GM12891 (cell line): ENCODE results near the gene PCK1.

ENCODE experiments used
- POLR2A ChIP-seq: IDR thresholded peaks from 2 replicates; pipeline ENCODE4 v1.6.1; 2011; ENCODE audit warnings: low read depth, low read length, control low read depth
- POLR2AphosphoS5 ChIP-seq: IDR thresholded peaks from 2 replicates; pipeline ENCODE4 v1.6.1; 2011; ENCODE audit warnings: low read depth, low read length, control low read depth

GRCh38 chr20:57573242-57573641 lies 12.3 kb downstream of the PCK1 start:
- TF ChIP-seq POLR2A (no peak), POLR2AphosphoS5 (no peak)
